H9 (cell line): ENCODE measurements around the gene HYDIN. TPM values are rescaled to one million over a fixed set of nuclear protein-coding genes. Genes with fewer than 3 reads are reported as not detected.

ENCODE experiments used
- DNase-seq: peaks from one replicate; pipeline ENCODE4 v3.0.0-alpha.2; 2017
- H2AFZ ChIP-seq: one replicate; pipeline ENCODE4 v1.6.1; 2013; ENCODE audit warnings: mild to moderate bottlenecking, low read length, control low read depth, moderate library complexity
- H2AK5ac ChIP-seq: 2 replicates; pipeline ENCODE4 v1.6.1; 2013; ENCODE audit warnings: low read length, control low read depth, mixed read lengths; ENCODE audit not compliant: insufficient read length
- H2BK120ac ChIP-seq: one replicate; pipeline ENCODE4 v1.6.1; 2013; ENCODE audit warnings: low read depth, mild to moderate bottlenecking, low read length, control low read depth, inconsistent platforms; ENCODE audit not compliant: poor library complexity, severe bottlenecking
- H2BK12ac ChIP-seq: 2 replicates; pipeline ENCODE4 v1.6.1; 2013; ENCODE audit warnings: low read length, control low read depth, mixed read lengths, low read depth; ENCODE audit not compliant: insufficient read length
- H2BK15ac ChIP-seq: 2 replicates; pipeline ENCODE4 v1.6.1; 2013; ENCODE audit warnings: low read depth, low read length, control low read depth
- H2BK20ac ChIP-seq: one replicate; pipeline ENCODE4 v1.6.1; 2013; ENCODE audit warnings: low read depth, mild to moderate bottlenecking, low read length, control low read depth, inconsistent platforms; ENCODE audit not compliant: poor library complexity, severe bottlenecking
- H2BK5ac ChIP-seq: 2 replicates; pipeline ENCODE4 v1.6.1; 2013; ENCODE audit warnings: low read length, control low read depth, mixed read lengths; ENCODE audit not compliant: insufficient read length
- H3K14ac ChIP-seq: 2 replicates; pipeline ENCODE4 v1.6.1; 2013; ENCODE audit warnings: low read length, control low read depth; ENCODE audit not compliant: insufficient read depth
- H3K18ac ChIP-seq: 2 replicates; pipeline ENCODE4 v1.6.1; 2013; ENCODE audit warnings: low read depth, mild to moderate bottlenecking, mixed read lengths, low read length, control low read depth; ENCODE audit not compliant: insufficient read length
- H3K23ac ChIP-seq: 2 replicates; pipeline ENCODE4 v1.6.1; 2013; ENCODE audit warnings: low read length, control low read depth, mixed read lengths, low read depth; ENCODE audit not compliant: insufficient read length
- H3K23me2 ChIP-seq: 2 replicates; pipeline ENCODE4 v1.6.1; 2013; ENCODE audit warnings: low read depth, mild to moderate bottlenecking, mixed read lengths, low read length, control low read depth; ENCODE audit not compliant: insufficient read length, poor library complexity, severe bottlenecking
- H3K27ac ChIP-seq: 2 replicates; pipeline ENCODE4 v1.5.1; 2013; ENCODE audit warnings: low read length, control low read depth, mixed read lengths, low read depth; ENCODE audit not compliant: insufficient read length
- H3K27me3 ChIP-seq: 2 replicates; pipeline ENCODE4 v1.6.1; 2013; ENCODE audit warnings: low read length, control low read depth, inconsistent platforms; ENCODE audit not compliant: insufficient read depth
- H3K4ac ChIP-seq: 2 replicates; pipeline ENCODE4 v1.6.1; 2013; ENCODE audit warnings: low read depth, mild to moderate bottlenecking, control low read depth, inconsistent platforms, low read length, moderate library complexity
- H3K4me1 ChIP-seq: 2 replicates; pipeline ENCODE4 v1.6.1; 2013; ENCODE audit warnings: low read length, control low read depth, inconsistent platforms; ENCODE audit not compliant: insufficient read depth
- H3K4me2 ChIP-seq: 2 replicates; pipeline ENCODE4 v1.6.1; 2013; ENCODE audit warnings: low read length, control low read depth, mixed read lengths; ENCODE audit not compliant: insufficient read length, insufficient read depth
- H3K56ac ChIP-seq: 2 replicates; pipeline ENCODE4 v1.6.1; 2013; ENCODE audit warnings: low read depth, mild to moderate bottlenecking, mixed read lengths, low read length, control low read depth; ENCODE audit not compliant: insufficient read length
- H3K79me1 ChIP-seq: 2 replicates; pipeline ENCODE4 v1.6.1; 2013; ENCODE audit warnings: low read depth, mild to moderate bottlenecking, moderate library complexity, low read length, control low read depth, inconsistent platforms; ENCODE audit not compliant: insufficient read depth, poor library complexity, severe bottlenecking
- H3K79me2 ChIP-seq: 2 replicates; pipeline ENCODE4 v1.6.1; 2013; ENCODE audit warnings: low read length, control low read depth, inconsistent platforms; ENCODE audit not compliant: insufficient read depth
- H3K9ac ChIP-seq: 2 replicates; pipeline ENCODE4 v1.6.1; 2013; ENCODE audit warnings: low read length, control low read depth, mixed read lengths; ENCODE audit not compliant: insufficient read length; ENCODE audit errors: extremely low read depth
- H3K9me3 ChIP-seq: one replicate; pipeline ENCODE4 v1.6.1; 2013; ENCODE audit warnings: low read depth, low read length, inconsistent platforms; ENCODE audit not compliant: control insufficient read depth
- H3T11ph ChIP-seq: one replicate; pipeline ENCODE4 v1.6.1; 2013; ENCODE audit warnings: mild to moderate bottlenecking, low read length, control low read depth, inconsistent platforms
- H4K20me1 ChIP-seq: one replicate; pipeline ENCODE4 v1.6.1; 2013; ENCODE audit not compliant: control insufficient read depth, insufficient read length, insufficient read depth
- H4K5ac ChIP-seq: 2 replicates; pipeline ENCODE4 v1.6.1; 2013; ENCODE audit warnings: low read depth, mild to moderate bottlenecking, mixed read lengths, low read length, control low read depth; ENCODE audit not compliant: insufficient read length
- H4K8ac ChIP-seq: replicated peaks from 2 replicates; pipeline ENCODE4 v1.6.1; 2013; ENCODE audit warnings: low read length, control low read depth, mixed read lengths, low read depth; ENCODE audit not compliant: insufficient read length
- H4K91ac ChIP-seq: 2 replicates; pipeline ENCODE4 v1.6.1; 2013; ENCODE audit warnings: low read depth, mild to moderate bottlenecking, moderate library complexity, mixed read lengths, low read length, control low read depth; ENCODE audit not compliant: insufficient read length
- H3K27ac Mint-ChIP-seq, 3 experiments: 2 replicates in 2 of 3; 3 replicates in 1 of 3; pipeline ENCODE4 v1.8.0; 2020 to 2021; ENCODE audit warnings: mixed read lengths in 3 of 3, mild to moderate bottlenecking in 1 of 3, moderate library complexity in 1 of 3
- H3K27me3 Mint-ChIP-seq: 2 replicates; pipeline ENCODE4 v1.8.0; 2021; ENCODE audit warnings: low read depth, mild to moderate bottlenecking, moderate library complexity, mixed read lengths
- H3K36me3 Mint-ChIP-seq, 3 experiments: 2 replicates in 2 of 3; 3 replicates in 1 of 3; pipeline ENCODE4 v1.8.0; 2020 to 2021; ENCODE audit warnings: low read depth in 3 of 3, mixed read lengths in 3 of 3; ENCODE audit not compliant: insufficient read depth in 1 of 3
- H3K4me1 Mint-ChIP-seq, 2 experiments: 2 replicates each; pipeline ENCODE4 v1.8.0; 2020; ENCODE audit warnings: mixed read lengths in 2 of 2
- H3K4me3 Mint-ChIP-seq, 2 experiments: 2 replicates in 1 of 2; 3 replicates in 1 of 2; pipeline ENCODE4 v1.8.0; 2020 to 2021; ENCODE audit warnings: mild to moderate bottlenecking in 2 of 2, mixed read lengths in 2 of 2, moderate library complexity in 1 of 2
- H3K9me3 Mint-ChIP-seq, 2 experiments: 2 replicates in 1 of 2; 3 replicates in 1 of 2; pipeline ENCODE4 v1.8.0; 2020; ENCODE audit warnings: mild to moderate bottlenecking in 2 of 2, mixed read lengths in 2 of 2, moderate library complexity in 1 of 2
- CTCF ChIP-seq: fragments of 200-600 bp; sonication (generic); conservative IDR thresholded peaks from 3 replicates; pipeline ENCODE4 v1.8.0; 2021; ENCODE audit warnings: antibody characterized with exemption, mild to moderate bottlenecking
- WGBS: extraction: QIAGEN DNeasy Blood & Tissue Kit; methylation state at CpG from one replicate; pipeline ENCODE4 v1.1.7; 2013; ENCODE audit warnings: missing lambda C conversion rate, low lambda C conversion rate, mixed read lengths; ENCODE audit not compliant: insufficient read length; ENCODE audit errors: extremely low coverage; 5-methylcytosine and 5-hydroxymethylcytosine counted together
- total RNA-seq: library from RNA; stranded (reverse); gene quantifications from 2 replicates; pipeline ENCODE4 v1.2.1, GENCODE V29; 2021

The HYDIN gene
- total RNA-seq, 1 experiment from 2014 or later: 1.7 TPM

GRCh38 chr16:70789595-70790447 lies 440.7 kb downstream of the HYDIN start:
- H3K79me2 ChIP-seq: peaks cover under 1% of the 10 kb centered on the region; the same call in 1 of the 2 replicates

More at GRCh38 chr16:70789595-70790447, 440.7 kb downstream of the HYDIN start:
- Histone ChIP-seq H2BK20ac (no peak overlapping the region), H3K23ac (no peak overlapping the region), H3K23me2 (no peaks in the 10 kb centered on the region), H3K27me3 (no peaks in the 10 kb centered on the region), H2BK5ac (no peak overlapping the region), H3K27ac (no peak overlapping the region), H4K91ac (no peak overlapping the region), H3K18ac (no peak overlapping the region), H3K79me1 (peaks cover 6% of the 10 kb centered on the region), H4K5ac (no peak overlapping the region), H3K4ac (no peak overlapping the region), H2BK12ac (no peak overlapping the region), H4K8ac (no peak overlapping the region), H4K20me1 (peaks cover 2% of the 10 kb centered on the region), H3K14ac (no peak overlapping the region; the same call in 1 of the 2 replicates), H3T11ph (no peak overlapping the region), H3K4me2 (no peak overlapping the region), H3K4me1 (no peaks in the 10 kb centered on the region), H2BK15ac (no peak overlapping the region), H2AK5ac (no peak overlapping the region), H2BK120ac (no peak overlapping the region), H3K9me3 (no peaks in the 10 kb centered on the region), H3K56ac (no peak overlapping the region), H3K9ac (no peak overlapping the region), H2AFZ (no peak overlapping the region)
- H3K4me1 Mint-ChIP-seq: peaks cover 14% of the 10 kb centered on the region in 2 experiments
- DNase-seq: peak; percentile 20
- WGBS: no CpG with 5 or more reads among the region's 16 CpGs
- peaks cover 3 to 15% (median 7%) of the 10 kb centered on the region in 3 experiments; a peak in 5 of 7 replicates for H3K36me3 Mint-ChIP-seq
- no peaks in the 10 kb centered on the region for H3K27me3 Mint-ChIP-seq
- H3K4me3 Mint-ChIP-seq: no peak overlapping the region
- no peak for TF ChIP-seq CTCF
- no peaks in the 10 kb centered on the region for H3K9me3 Mint-ChIP-seq
- peak overlapping the region in 2 of 3 experiments; percentile 19 to 37; a peak in 3 of 7 replicates for H3K27ac Mint-ChIP-seq
